ENCODE data around the gene PRKACA.
"Not testable (repeated sequence)": the region's sequence is repeated elsewhere in the genome, so short reads cannot be mapped to it uniquely, and the experiment has no call there.

Gene PRKACA

DNA sequence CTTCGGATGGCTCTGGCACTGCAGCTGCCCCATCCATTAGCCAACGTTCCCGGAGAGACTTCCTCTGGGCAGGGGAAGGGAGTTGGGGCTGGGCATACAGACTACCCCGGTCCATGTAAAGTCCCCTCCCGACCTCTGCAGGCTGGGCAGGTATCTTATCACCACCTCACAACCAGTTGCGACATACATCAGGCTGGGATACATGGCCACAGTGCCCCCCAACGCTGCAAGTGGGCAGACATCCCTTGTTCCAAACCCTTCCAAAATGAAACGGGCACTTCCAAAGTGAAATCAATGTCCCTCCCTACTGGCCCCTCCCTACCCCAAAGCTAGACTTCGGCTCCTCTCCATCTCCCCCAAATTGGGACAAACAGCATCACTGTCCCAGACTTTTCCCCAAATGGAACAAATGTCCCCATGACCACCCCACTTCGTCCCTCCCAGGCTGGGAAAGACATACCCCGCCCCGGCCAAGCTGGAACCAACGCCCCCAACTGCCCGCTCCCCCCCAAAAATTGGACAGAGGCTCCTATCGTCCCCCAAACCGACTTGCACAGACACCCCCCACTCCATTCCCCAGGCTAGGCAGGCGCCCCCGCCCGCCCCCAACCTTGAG is 60.7 kb downstream of the PRKACA start:
- Histone ChIP-seq H3K27me3 (ENCODE audit: control insufficient read depth, insufficient read depth, low read length, poor library complexity, severe bottlenecking) (peaks cover 34% of the 10 kb centered on the region), H3K9me3 (ENCODE audit: control insufficient read depth, low read length) (no peaks in the 10 kb centered on the region), H3K4me1 (ENCODE audit: control insufficient read depth, insufficient read depth, low read length) (peaks cover 4% of the 10 kb centered on the region), H3K4me3 (ENCODE audit: insufficient read depth, low read depth, low read length) (peak overlapping the region; percentile 35), H3K36me3 (ENCODE audit: control insufficient read depth, insufficient read depth, low read length) (no peaks in the 10 kb centered on the region), H3K27ac (ENCODE audit: insufficient read depth, low read depth, low read length, poor library complexity, severe bottlenecking) (no peak overlapping the region)
- WGBS, 2 experiments, result 28 to 30% methylated on average over 19 of the region's 19 CpGs

- Histone ChIP-seq H3K9me3 (ENCODE audit: control insufficient read depth, low read length) (no peaks in the 10 kb centered on the region), H3K36me3 (ENCODE audit: control insufficient read depth, insufficient read depth, low read length) (no peaks in the 10 kb centered on the region), H3K27me3 (ENCODE audit: control insufficient read depth, insufficient read depth, low read length, poor library complexity, severe bottlenecking) (peaks cover 34% of the 10 kb centered on the region), H3K4me3 (ENCODE audit: insufficient read depth, low read depth, low read length) (no peak overlapping the region), H3K4me1 (ENCODE audit: control insufficient read depth, insufficient read depth, low read length) (peaks cover 4% of the 10 kb centered on the region), H3K27ac (ENCODE audit: insufficient read depth, low read depth, low read length, poor library complexity, severe bottlenecking) (no peak overlapping the region)
- WGBS, 2 experiments, result 91 to 92% methylated on average over 10 of the region's 10 CpGs
Observed at GRCh38 chr19:14056069-14056666, 61.4 kb downstream of the PRKACA start.

DNA sequence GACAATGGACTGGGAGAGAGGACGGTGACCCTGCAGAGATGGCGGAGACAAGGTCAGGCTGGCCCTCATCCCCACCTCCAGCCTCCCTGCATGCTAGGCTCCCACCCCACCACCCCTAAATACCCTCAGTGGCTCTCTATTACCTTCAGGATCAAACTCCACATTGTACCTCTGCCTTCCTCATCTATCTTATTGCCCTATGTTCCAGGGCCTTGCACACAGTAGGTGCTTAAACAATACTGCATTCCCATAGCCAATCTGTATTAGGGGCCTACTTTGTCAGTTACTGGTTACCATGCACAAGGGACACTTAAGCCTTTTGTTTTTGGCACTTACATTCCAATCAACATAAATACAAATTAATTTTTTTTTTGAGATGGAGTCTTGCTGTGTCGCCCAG is 62.2 kb downstream of the PRKACA start:
- Histone ChIP-seq H3K9me3 (ENCODE audit: control insufficient read depth, low read length) (no peaks in the 10 kb centered on the region), H3K4me1 (ENCODE audit: control insufficient read depth, insufficient read depth, low read length) (peaks cover 4% of the 10 kb centered on the region), H3K27ac (ENCODE audit: insufficient read depth, low read depth, low read length, poor library complexity, severe bottlenecking) (no peak overlapping the region), H3K36me3 (ENCODE audit: control insufficient read depth, insufficient read depth, low read length) (no peaks in the 10 kb centered on the region), H3K4me3 (ENCODE audit: insufficient read depth, low read depth, low read length) (no peak overlapping the region), H3K27me3 (ENCODE audit: control insufficient read depth, insufficient read depth, low read length, poor library complexity, severe bottlenecking) (peaks cover 34% of the 10 kb centered on the region)
- WGBS, 2 experiments, result 93% methylated on average over 3 of the region's 3 CpGs

- Histone ChIP-seq H3K9me3 (ENCODE audit: control insufficient read depth, low read length) (no peaks in the 10 kb centered on the region), H3K4me1 (ENCODE audit: control insufficient read depth, insufficient read depth, low read length) (peaks cover 2% of the 10 kb centered on the region), H3K27ac (ENCODE audit: insufficient read depth, low read depth, low read length, poor library complexity, severe bottlenecking) (no peak overlapping the region), H3K27me3 (ENCODE audit: control insufficient read depth, insufficient read depth, low read length, poor library complexity, severe bottlenecking) (peaks cover 34% of the 10 kb centered on the region), H3K36me3 (ENCODE audit: control insufficient read depth, insufficient read depth, low read length) (no peaks in the 10 kb centered on the region), H3K4me3 (ENCODE audit: insufficient read depth, low read depth, low read length) (no peak overlapping the region)
- WGBS, 2 experiments, result 87% methylated on average over 11 of the region's 11 CpGs
Observed at GRCh38 chr19:14054721-14055120, 62.8 kb downstream of the PRKACA start.

GRCh38 chr19:14054099-14054498 is 63.5 kb downstream of the PRKACA start:
- H3K9me3 ChIP-seq (ENCODE audit: control insufficient read depth, low read length), result no peaks in the 10 kb centered on the region
- H3K4me3 ChIP-seq (ENCODE audit: insufficient read depth, low read depth, low read length), result no peak overlapping the region
- H3K36me3 ChIP-seq (ENCODE audit: control insufficient read depth, insufficient read depth, low read length), result no peaks in the 10 kb centered on the region
- 87 to 91% methylated on average over 6 of the region's 6 CpGs for WGBS, 2 experiments
- H3K27ac ChIP-seq (ENCODE audit: insufficient read depth, low read depth, low read length, poor library complexity, severe bottlenecking), result no peak overlapping the region
- H3K4me1 ChIP-seq (ENCODE audit: control insufficient read depth, insufficient read depth, low read length), result no peaks in the 10 kb centered on the region
- peaks cover 29% of the 10 kb centered on the region for H3K27me3 ChIP-seq (ENCODE audit: control insufficient read depth, insufficient read depth, low read length, poor library complexity, severe bottlenecking)

DNA sequence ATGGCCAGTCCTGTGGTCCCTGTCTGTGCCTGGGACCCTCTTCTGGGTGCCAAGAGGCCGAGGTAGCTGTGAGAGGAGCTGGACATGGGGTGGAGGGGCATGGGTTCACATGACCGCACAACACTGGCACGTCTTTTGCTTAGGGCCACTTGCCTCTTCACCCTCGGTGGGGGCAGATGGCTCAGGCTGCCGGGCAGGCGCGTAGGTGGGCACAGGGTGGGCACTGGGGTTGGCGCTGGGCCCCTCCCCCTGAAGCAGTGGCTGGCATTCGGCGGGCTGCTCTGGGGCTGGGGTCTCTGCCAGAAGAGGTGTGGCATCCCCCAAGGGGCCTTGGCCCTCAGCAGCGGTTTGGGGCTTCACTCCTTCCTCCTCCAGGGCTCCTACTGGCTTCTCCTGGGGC is 64.1 kb downstream of the PRKACA start:
- peaks cover 23% of the 10 kb centered on the region for H3K27me3 ChIP-seq (ENCODE audit: control insufficient read depth, insufficient read depth, low read length, poor library complexity, severe bottlenecking)
- 92 to 93% methylated on average over 11 of the region's 11 CpGs for WGBS, 2 experiments
- no peak overlapping the region for H3K27ac ChIP-seq (ENCODE audit: insufficient read depth, low read depth, low read length, poor library complexity, severe bottlenecking)
- H3K9me3 ChIP-seq (ENCODE audit: control insufficient read depth, low read length), result no peaks in the 10 kb centered on the region
- H3K4me3 ChIP-seq (ENCODE audit: insufficient read depth, low read depth, low read length), result no peak overlapping the region
- no peaks in the 10 kb centered on the region for H3K4me1 ChIP-seq (ENCODE audit: control insufficient read depth, insufficient read depth, low read length)
- no peaks in the 10 kb centered on the region for H3K36me3 ChIP-seq (ENCODE audit: control insufficient read depth, insufficient read depth, low read length)

- H3K4me1 ChIP-seq (ENCODE audit: control insufficient read depth, insufficient read depth, low read length), result no peaks in the 10 kb centered on the region
- peaks cover 18% of the 10 kb centered on the region for H3K27me3 ChIP-seq (ENCODE audit: control insufficient read depth, insufficient read depth, low read length, poor library complexity, severe bottlenecking)
- H3K4me3 ChIP-seq (ENCODE audit: insufficient read depth, low read depth, low read length), result no peak overlapping the region
- WGBS, 2 experiments, result 95% methylated on average over 3 of the region's 3 CpGs
- H3K9me3 ChIP-seq (ENCODE audit: control insufficient read depth, low read length), result no peaks in the 10 kb centered on the region
- H3K27ac ChIP-seq (ENCODE audit: insufficient read depth, low read depth, low read length, poor library complexity, severe bottlenecking), result no peak overlapping the region
- no peaks in the 10 kb centered on the region for H3K36me3 ChIP-seq (ENCODE audit: control insufficient read depth, insufficient read depth, low read length)
Observed at GRCh38 chr19:14053032-14053431, 64.5 kb downstream of the PRKACA start.

DNA sequence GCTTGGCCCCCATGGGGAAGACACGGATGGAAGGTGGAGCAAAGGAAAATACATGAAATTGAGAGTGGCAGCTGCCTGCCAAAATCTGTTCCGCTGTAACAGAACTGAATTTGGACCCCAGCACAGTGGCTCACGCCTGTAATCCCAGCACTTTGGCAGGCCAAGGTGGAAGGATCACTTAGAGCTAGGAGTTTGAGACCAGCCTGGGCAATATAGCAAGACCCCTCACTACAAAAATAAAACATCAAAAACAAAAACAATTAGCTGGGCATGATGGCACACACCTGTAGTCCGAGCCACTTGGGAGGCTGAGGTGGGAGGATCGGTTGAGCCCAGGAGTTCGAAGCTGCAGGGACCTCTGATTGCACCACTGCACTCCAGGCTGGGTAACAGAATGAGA is 65.1 kb downstream of the PRKACA start:
- no peak overlapping the region for H3K27ac ChIP-seq (ENCODE audit: insufficient read depth, low read depth, low read length, poor library complexity, severe bottlenecking)
- no peak overlapping the region for H3K4me3 ChIP-seq (ENCODE audit: insufficient read depth, low read depth, low read length)
- H3K4me1 ChIP-seq (ENCODE audit: control insufficient read depth, insufficient read depth, low read length), result no peaks in the 10 kb centered on the region
- H3K27me3 ChIP-seq (ENCODE audit: control insufficient read depth, insufficient read depth, low read length, poor library complexity, severe bottlenecking), result peaks cover 13% of the 10 kb centered on the region
- 94 to 95% methylated on average over 6 of the region's 6 CpGs for WGBS, 2 experiments
- H3K9me3 ChIP-seq (ENCODE audit: control insufficient read depth, low read length), result no peaks in the 10 kb centered on the region
- H3K36me3 ChIP-seq (ENCODE audit: control insufficient read depth, insufficient read depth, low read length), result no peaks in the 10 kb centered on the region

DNA sequence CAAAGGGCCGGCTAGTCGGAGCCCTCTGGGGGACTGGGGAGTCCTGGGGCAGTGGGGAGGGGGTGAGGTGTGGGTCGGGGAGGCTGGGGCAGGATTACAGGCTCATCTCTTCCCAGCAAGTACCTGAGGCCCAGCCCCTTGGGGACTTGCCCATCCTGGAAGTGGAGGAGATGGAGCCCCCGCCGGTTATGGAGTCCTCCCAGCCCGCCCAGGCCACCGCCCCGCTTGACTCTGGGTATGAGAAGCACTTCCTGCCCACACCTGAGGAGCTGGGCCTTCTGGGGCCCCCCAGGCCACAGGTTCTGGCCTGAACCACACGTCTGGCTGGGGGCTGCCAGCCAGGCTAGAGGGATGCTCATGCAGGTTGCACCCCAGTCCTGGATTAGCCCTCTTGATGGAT is 65.6 kb downstream of the PRKACA start:
- H3K27me3 ChIP-seq (ENCODE audit: control insufficient read depth, insufficient read depth, low read length, poor library complexity, severe bottlenecking), result peaks cover 9% of the 10 kb centered on the region
- no peaks in the 10 kb centered on the region for H3K36me3 ChIP-seq (ENCODE audit: control insufficient read depth, insufficient read depth, low read length)
- no peak overlapping the region for H3K4me3 ChIP-seq (ENCODE audit: insufficient read depth, low read depth, low read length)
- no peaks in the 10 kb centered on the region for H3K9me3 ChIP-seq (ENCODE audit: control insufficient read depth, low read length)
- no peaks in the 10 kb centered on the region for H3K4me1 ChIP-seq (ENCODE audit: control insufficient read depth, insufficient read depth, low read length)
- 86 to 87% methylated on average over 9 of the region's 9 CpGs for WGBS, 2 experiments
- no peak overlapping the region for H3K27ac ChIP-seq (ENCODE audit: insufficient read depth, low read depth, low read length, poor library complexity, severe bottlenecking)

DNA sequence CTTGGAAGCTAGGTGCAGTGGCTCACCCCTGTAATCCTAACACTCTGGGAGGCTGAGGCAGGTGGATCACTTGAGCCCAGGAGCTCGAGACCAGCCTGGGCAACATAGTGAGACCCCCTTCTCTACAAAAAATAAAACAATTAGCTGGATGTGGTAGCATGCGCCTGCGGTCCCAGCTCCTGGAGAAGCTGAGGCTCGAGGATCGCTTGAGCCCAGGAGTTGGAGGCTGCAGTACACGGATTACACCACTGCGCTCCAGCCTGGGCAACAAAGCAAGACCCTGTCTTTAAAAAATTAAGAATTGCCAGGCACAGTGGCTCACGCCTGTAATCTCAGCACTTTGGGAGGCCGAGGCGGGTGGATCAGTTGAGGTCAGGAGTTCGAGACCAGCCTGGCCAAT is 66.6 kb downstream of the PRKACA start:
- not testable (repeated sequence) for H3K9me3 ChIP-seq (ENCODE audit: control insufficient read depth, low read length); H3K27me3 ChIP-seq (ENCODE audit: control insufficient read depth, insufficient read depth, low read length, poor library complexity, severe bottlenecking); H3K27ac ChIP-seq (ENCODE audit: insufficient read depth, low read depth, low read length, poor library complexity, severe bottlenecking); H3K4me1 ChIP-seq (ENCODE audit: control insufficient read depth, insufficient read depth, low read length); H3K36me3 ChIP-seq (ENCODE audit: control insufficient read depth, insufficient read depth, low read length); H3K4me3 ChIP-seq (ENCODE audit: insufficient read depth, low read depth, low read length)
- WGBS, 2 experiments, result 93 to 94% methylated on average over 11 of the region's 11 CpGs

Measured in ectodermal cell (in vitro differentiated cells).